Measurements from ENCODE around the gene EFR3B.

The EFR3B gene

GRCh38 chr2:25178976-25179375 is 137.1 kb downstream of the EFR3B start:
- DNase-seq (ENCODE audit: low spot score) = no peak
- no peak for TF ChIP-seq CTCF (IDR thresholded peaks at IDR 0.05; ENCODE audit: borderline replicate concordance, control extremely low read depth, extremely low read depth, insufficient read depth, missing control alignments)
- in situ Hi-C loops (cut with MboI; ENCODE audit: low sequenced_read_pairs, unreplicated experiment) = no loop called here

- TF ChIP-seq CTCF (IDR thresholded peaks at IDR 0.05; ENCODE audit: borderline replicate concordance, control extremely low read depth, extremely low read depth, insufficient read depth, missing control alignments) = no peak
- no peak for DNase-seq (ENCODE audit: low spot score)
- in situ Hi-C loops (cut with MboI; ENCODE audit: low sequenced_read_pairs, unreplicated experiment) = no loop called here
Observed at GRCh38 chr2:25184254-25184653, 142.4 kb downstream of the EFR3B start.

GRCh38 chr2:25187729-25188350 is 146.0 kb downstream of the EFR3B start:
- no peak for TF ChIP-seq CTCF (IDR thresholded peaks at IDR 0.05; ENCODE audit: borderline replicate concordance, control extremely low read depth, extremely low read depth, insufficient read depth, missing control alignments)
- no peak for DNase-seq (ENCODE audit: low spot score)
- in situ Hi-C loops (cut with MboI; ENCODE audit: low sequenced_read_pairs, unreplicated experiment) = no loop called here

GRCh38 chr2:25188405-25188804 is 146.5 kb downstream of the EFR3B start:
- DNase-seq (ENCODE audit: low spot score) = no peak
- TF ChIP-seq CTCF (IDR thresholded peaks at IDR 0.05; ENCODE audit: borderline replicate concordance, control extremely low read depth, extremely low read depth, insufficient read depth, missing control alignments) = no peak
- in situ Hi-C loops (cut with MboI; ENCODE audit: low sequenced_read_pairs, unreplicated experiment) = no loop called here

- DNase-seq (ENCODE audit: low spot score) = no peak
- TF ChIP-seq CTCF (IDR thresholded peaks at IDR 0.05; ENCODE audit: borderline replicate concordance, control extremely low read depth, extremely low read depth, insufficient read depth, missing control alignments) = no peak
- in situ Hi-C loops (cut with MboI; ENCODE audit: low sequenced_read_pairs, unreplicated experiment) = no loop called here
Observed at GRCh38 chr2:25190536-25190935, 148.7 kb downstream of the EFR3B start.

- DNase-seq (ENCODE audit: low spot score) = no peak
- in situ Hi-C loops (cut with MboI; ENCODE audit: low sequenced_read_pairs, unreplicated experiment) = no loop called here
- TF ChIP-seq CTCF (IDR thresholded peaks at IDR 0.05; ENCODE audit: borderline replicate concordance, control extremely low read depth, extremely low read depth, insufficient read depth, missing control alignments) = no peak
Observed at GRCh38 chr2:25194576-25195122, 152.8 kb downstream of the EFR3B start.
